Measurements from ENCODE around the gene PCDHAC2.

PCDHAC2 gene

GRCh38 chr5:140966293-140967225 is at the start of gene PCDHAC2:
Gene PCDHAC2, plus strand, starts transcription at chr5:140966476. Its CDS starts 291 bp downstream, at chr5:140966767.
- DNase-seq (ENCODE audit: low read depth in 3 of 3): no peak

DNA sequence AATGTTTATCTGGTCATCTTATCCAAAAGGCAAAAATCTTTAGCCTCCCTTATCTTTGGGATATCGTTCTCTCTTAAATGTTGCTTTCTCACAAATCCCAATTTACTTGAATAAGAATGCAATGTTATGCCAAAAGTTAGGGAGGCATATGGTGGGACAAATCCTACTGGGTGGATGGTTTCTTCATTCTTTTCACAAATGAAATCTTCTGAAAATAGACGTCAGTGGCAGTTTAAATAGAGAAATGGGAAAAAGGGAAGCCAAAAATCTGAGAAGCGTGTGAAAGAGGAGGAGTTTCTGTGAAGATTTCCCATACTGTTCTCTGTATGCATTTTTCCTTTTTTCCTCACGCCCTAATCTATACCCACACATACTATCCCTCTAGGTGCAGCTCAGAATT is 42.7 kb upstream of the PCDHAC2 start:
- DNase-seq (ENCODE audit: low read depth in 3 of 3): no peak

- DNase-seq (ENCODE audit: low read depth in 3 of 3): no peak
Observed at GRCh38 chr5:140925806-140926442, 40.4 kb upstream of the PCDHAC2 start, which contains the start of gene PCDHAC1. Gene PCDHAC1, plus strand, starts transcription at chr5:140926299. Its CDS starts 594 bp downstream, at chr5:140926893.

GRCh38 chr5:140926443-140927227 is 39.6 kb upstream of the PCDHAC2 start:
- DNase-seq (ENCODE audit: low read depth in 3 of 3): no peak

- no peak for DNase-seq (ENCODE audit: low read depth in 3 of 3)
Observed at GRCh38 chr5:140927228-140927573, 39.1 kb upstream of the PCDHAC2 start.

GRCh38 chr5:140934964-140935606 is 31.2 kb upstream of the PCDHAC2 start:
- DNase-seq (ENCODE audit: low read depth in 3 of 3): no peak

- no peak for DNase-seq (ENCODE audit: low read depth in 3 of 3)
Observed at GRCh38 chr5:140946578-140946977, 19.7 kb upstream of the PCDHAC2 start.

- DNase-seq (ENCODE audit: low read depth in 3 of 3): no peak
Observed at GRCh38 chr5:140951636-140952035, 14.6 kb upstream of the PCDHAC2 start.

DNA sequence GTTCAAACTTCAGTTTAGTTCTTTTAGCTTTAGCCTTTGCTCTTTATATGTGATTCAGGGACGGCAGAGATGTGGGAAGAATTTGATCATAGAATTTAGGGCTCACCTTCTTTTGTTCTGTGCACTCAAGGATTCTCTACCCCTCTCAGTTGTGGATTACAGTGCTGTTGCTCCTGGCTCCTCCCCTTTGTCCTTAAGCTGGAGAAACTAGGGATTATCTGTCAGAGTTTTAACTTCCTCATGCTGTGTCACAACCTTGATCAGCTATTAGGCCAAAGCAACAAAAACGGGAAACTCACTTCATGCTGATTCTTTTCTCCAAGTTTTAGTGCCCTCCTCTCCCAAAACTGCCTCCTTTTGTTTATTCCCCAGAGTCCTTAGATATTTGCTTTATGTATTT is 13.0 kb upstream of the PCDHAC2 start:
- no peak for DNase-seq (ENCODE audit: low read depth in 3 of 3)

GRCh38 chr5:140962190-140962589 is 4.1 kb upstream of the PCDHAC2 start:
- no peak for DNase-seq (ENCODE audit: low read depth in 3 of 3)

DNA sequence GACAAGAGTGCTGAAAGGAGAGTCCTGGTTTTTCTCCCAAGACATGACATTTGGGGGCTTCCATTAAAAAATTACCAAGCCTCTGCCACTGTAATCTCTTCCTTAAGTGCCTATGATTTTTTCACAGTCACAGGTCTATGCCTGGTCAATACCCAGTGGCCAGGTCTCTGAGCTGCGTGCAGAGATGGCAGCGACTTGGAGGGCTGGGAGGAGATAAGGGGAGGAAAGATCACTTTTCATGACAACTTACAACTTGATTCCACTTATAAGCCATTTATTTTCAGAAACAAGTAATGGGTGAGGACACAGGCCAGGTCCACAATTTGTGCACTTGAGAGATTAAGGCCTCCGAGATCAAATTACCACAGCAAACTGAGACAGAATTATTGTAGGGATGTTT is 1.9 kb upstream of the PCDHAC2 start:
- no peak for DNase-seq (ENCODE audit: low read depth in 3 of 3)

GRCh38 chr5:140965905-140966292 is 377 bp upstream of the PCDHAC2 start:
- DNase-seq (ENCODE audit: low read depth in 3 of 3): no peak

DNA sequence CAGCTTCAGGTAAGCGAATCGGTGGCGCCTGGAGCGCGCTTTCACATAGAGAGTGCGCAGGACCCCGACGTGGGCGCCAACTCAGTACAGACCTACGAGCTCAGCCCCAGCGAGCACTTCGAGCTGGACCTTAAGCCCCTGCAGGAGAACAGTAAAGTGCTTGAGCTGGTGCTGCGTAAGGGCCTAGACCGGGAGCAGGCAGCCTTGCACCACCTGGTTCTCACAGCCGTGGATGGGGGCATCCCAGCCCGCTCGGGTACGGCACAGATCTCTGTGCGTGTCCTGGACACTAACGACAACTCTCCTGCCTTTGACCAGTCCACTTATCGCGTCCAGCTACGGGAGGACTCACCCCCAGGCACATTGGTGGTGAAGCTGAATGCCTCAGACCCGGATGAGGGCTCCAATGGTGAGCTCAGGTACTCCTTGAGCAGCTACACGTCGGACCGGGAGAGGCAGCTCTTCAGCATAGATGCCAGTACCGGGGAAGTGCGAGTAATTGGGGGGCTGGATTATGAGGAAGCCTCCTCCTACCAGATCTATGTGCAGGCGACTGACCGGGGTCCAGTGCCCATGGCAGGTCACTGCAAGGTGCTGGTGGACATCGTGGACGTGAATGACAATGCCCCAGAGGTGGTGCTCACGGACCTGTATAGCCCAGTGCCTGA is 1.1 kb downstream of the PCDHAC2 start:
- DNase-seq (ENCODE audit: low read depth in 3 of 3): no peak

- DNase-seq (ENCODE audit: low read depth in 3 of 3): no peak
Observed at GRCh38 chr5:140969880-140970279, 3.6 kb downstream of the PCDHAC2 start.

GRCh38 chr5:140973550-140973949 is 7.3 kb downstream of the PCDHAC2 start:
- no peak for DNase-seq (ENCODE audit: low read depth in 3 of 3)

DNA sequence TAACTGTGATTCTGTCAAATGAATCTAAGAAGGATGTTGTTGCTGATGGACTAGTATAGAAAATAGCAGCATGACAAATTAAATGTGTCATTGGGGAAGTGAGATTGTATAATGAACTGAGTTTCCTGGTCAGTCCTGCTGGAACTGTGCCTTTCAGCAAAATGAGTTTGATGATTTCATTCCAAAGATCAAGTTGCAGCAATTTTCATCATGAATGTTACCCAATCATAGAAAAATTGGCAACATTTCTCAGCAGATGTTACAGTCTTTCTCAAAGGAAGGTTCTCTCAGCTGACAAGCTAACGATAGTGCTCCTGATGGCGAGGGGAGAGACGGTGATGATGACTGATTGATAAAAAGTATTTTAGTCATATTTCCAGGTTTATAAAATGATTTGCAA is 10.7 kb downstream of the PCDHAC2 start:
- DNase-seq (ENCODE audit: low read depth in 3 of 3): no peak

GRCh38 chr5:140978260-140978659 is 12.0 kb downstream of the PCDHAC2 start:
- DNase-seq (ENCODE audit: low read depth in 3 of 3): no peak

DNA sequence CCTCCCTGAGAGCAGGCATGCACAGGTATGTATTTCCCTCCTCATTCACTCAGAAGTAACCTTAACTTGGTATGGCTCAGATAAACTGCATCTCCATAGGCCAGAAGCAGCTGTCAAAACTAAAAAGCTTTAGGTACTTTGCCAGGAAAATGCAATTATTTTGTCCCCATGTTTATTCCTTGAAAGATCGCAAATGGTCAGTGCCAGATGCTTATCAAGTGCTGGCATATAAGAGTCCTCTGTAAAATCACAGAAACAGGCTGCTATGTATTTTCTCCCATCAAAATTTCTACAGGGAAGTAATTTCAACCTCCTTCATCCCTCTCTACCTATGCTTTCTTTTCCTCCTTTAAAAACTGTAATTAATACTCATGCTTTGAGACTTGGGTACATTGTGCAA is 12.7 kb downstream of the PCDHAC2 start:
- no peak for DNase-seq (ENCODE audit: low read depth in 3 of 3)

DNA sequence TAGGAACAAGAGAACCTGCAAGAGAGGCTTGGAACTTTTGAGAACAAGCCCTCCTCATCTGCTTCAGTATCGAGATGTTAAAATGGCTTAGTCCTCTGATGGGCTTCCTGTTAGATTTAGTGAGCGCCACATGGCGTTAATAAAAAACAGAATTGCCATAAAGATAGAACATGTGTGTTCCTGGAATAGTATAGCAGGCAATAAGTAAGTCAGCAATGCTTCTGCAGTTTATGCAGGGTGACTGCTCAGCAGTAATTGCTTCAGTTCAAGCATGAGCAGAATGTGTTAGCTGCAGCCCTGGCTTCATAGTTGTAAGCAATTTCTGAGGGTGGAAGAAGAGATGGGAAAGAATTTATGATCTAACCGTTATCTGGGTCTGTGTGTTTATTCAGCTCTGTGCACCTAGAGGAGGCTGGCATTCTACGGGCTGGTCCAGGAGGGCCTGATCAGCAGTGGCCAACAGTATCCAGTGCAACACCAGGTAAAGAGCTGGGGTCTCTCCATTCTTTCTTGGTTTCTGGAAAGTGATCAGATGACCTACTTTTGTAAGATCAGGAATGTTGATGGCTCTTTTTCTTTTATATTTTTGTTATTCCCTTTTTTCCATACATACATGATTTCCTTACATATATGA is 15.9 kb downstream of the PCDHAC2 start:
- DNase-seq (ENCODE audit: low read depth in 3 of 3): no peak

GRCh38 chr5:140986117-140986521 is 19.8 kb downstream of the PCDHAC2 start:
- DNase-seq (ENCODE audit: low read depth in 3 of 3): no peak

GRCh38 chr5:140988100-140988499 is 21.8 kb downstream of the PCDHAC2 start:
- DNase-seq (ENCODE audit: low read depth in 3 of 3): no peak
